SU-DHL-6 (cell line): ENCODE results near the gene KRTAP12-3.

Experiments
- H2AFZ ChIP-seq: fragments of 200-600 bp; sonication (generic); 2 replicates; pipeline ENCODE4 v1.6.1; 2014; ENCODE audit warnings: low read depth, mild to moderate bottlenecking, moderate library complexity, mixed read lengths, antibody characterized with exemption, low read length; ENCODE audit not compliant: severe bottlenecking
- H3F3A ChIP-seq: fragments of 200-600 bp; shearing (Covaris generic); 2 replicates; pipeline ENCODE4 v1.6.0; 2016; ENCODE audit warnings: antibody characterized with exemption, mild to moderate bottlenecking; ENCODE audit not compliant: insufficient read depth
- H3K27ac ChIP-seq: fragments of 200-600 bp; sonication (generic); 2 replicates; pipeline ENCODE4 v1.5.1; 2016; ENCODE audit warnings: low read depth, mild to moderate bottlenecking, low read length, moderate library complexity, mixed read lengths
- H3K27me3 ChIP-seq: fragments of 200-600 bp; sonication (generic), shearing (Covaris generic); 2 replicates; pipeline ENCODE4 v1.6.0; 2014; ENCODE audit warnings: mild to moderate bottlenecking, low read length
- H3K36me3 ChIP-seq: fragments of 200-600 bp; sonication (generic); 2 replicates; pipeline ENCODE4 v1.6.1; 2014; ENCODE audit warnings: mild to moderate bottlenecking, low read length, mixed read lengths
- H3K4me2 ChIP-seq: fragments of 300-600, 200-600 bp; shearing (Covaris generic), sonication (generic); 2 replicates; pipeline ENCODE4 v1.6.0; 2014; ENCODE audit warnings: low read length, low read depth, mild to moderate bottlenecking; ENCODE audit not compliant: poor library complexity, severe bottlenecking
- H3K4me3 ChIP-seq: fragments of 200-600 bp; sonication (generic); 2 replicates; pipeline ENCODE4 v1.5.1; 2014; ENCODE audit warnings: antibody characterized with exemption, low read length, mild to moderate bottlenecking, mixed read lengths; ENCODE audit not compliant: insufficient read depth, poor library complexity, severe bottlenecking
- H3K79me2 ChIP-seq: fragments of 200-600 bp; sonication (generic); 2 replicates; pipeline ENCODE4 v1.6.1; 2014; ENCODE audit warnings: mild to moderate bottlenecking, low read length, moderate library complexity; ENCODE audit not compliant: insufficient read depth
- H3K9ac ChIP-seq: fragments of 200-600 bp; sonication (generic); 2 replicates; pipeline ENCODE4 v1.7.0; 2014; ENCODE audit warnings: mild to moderate bottlenecking, low read length
- H3K9me2 ChIP-seq: fragments of 200-600 bp; sonication (generic); replicated peaks from 2 replicates; pipeline ENCODE4 v1.6.1; 2014; ENCODE audit warnings: low read length; ENCODE audit not compliant: insufficient read depth
- H3K9me3 ChIP-seq: fragments of 200-600 bp; sonication (generic); 2 replicates; pipeline ENCODE4 v1.6.1; 2014; ENCODE audit warnings: low read length, mixed read lengths; ENCODE audit not compliant: insufficient read depth
- H4K20me1 ChIP-seq: fragments of 200-600 bp; sonication (generic); 2 replicates; pipeline ENCODE4 v1.6.1; 2014; ENCODE audit warnings: low read depth, mild to moderate bottlenecking, antibody characterized with exemption, low read length, moderate library complexity, mixed read lengths
- CTCF ChIP-seq: fragments of 200-600 bp; sonication (generic); IDR thresholded peaks from one replicate; pipeline ENCODE4 v1.5.1; 2017; ENCODE audit warnings: antibody characterized with exemption, mild to moderate bottlenecking, low read length, moderate library complexity; ENCODE audit not compliant: insufficient read depth, poor library complexity, severe bottlenecking
- EZH2phosphoT487 ChIP-seq: fragments of 200-600 bp; sonication (generic), shearing (Covaris generic); conservative IDR thresholded peaks from 2 replicates; pipeline ENCODE4 v1.6.1; 2018; ENCODE audit warnings: mild to moderate bottlenecking, antibody characterized with exemption, low read length, moderate library complexity, mixed read lengths

KRTAP12-3 gene

GRCh38 chr21:44614161-44614631, 43.5 kb upstream of the KRTAP12-3 start:
- Histone ChIP-seq H3K36me3 (no peaks in the 10 kb centered on the region), H2AFZ (no peak overlapping the region), H3F3A (no peaks in the 10 kb centered on the region), H3K9ac (no peak overlapping the region), H3K4me3 (no peak overlapping the region), H3K27me3 (no peaks in the 10 kb centered on the region), H4K20me1 (no peaks in the 10 kb centered on the region), H3K9me2 (no peaks in the 10 kb centered on the region), H3K9me3 (no peaks in the 10 kb centered on the region), H3K4me2 (no peak overlapping the region), H3K27ac (no peak overlapping the region), H3K79me2 (no peaks in the 10 kb centered on the region)
- TF ChIP-seq CTCF (no peak), EZH2phosphoT487 (no peak)

GRCh38 chr21:44614961-44615391, 42.8 kb upstream of the KRTAP12-3 start:
- no peaks in the 10 kb centered on the region for H3K36me3 ChIP-seq
- H4K20me1 ChIP-seq: no peaks in the 10 kb centered on the region
- no peak overlapping the region for H3K4me2 ChIP-seq
- H3K4me3 ChIP-seq: no peak overlapping the region
- no peaks in the 10 kb centered on the region for H3K79me2 ChIP-seq
- H3K27me3 ChIP-seq: no peaks in the 10 kb centered on the region
- H3K9me3 ChIP-seq: no peaks in the 10 kb centered on the region; the same call in 1 of the 2 replicates
- no peaks in the 10 kb centered on the region for H3K9me2 ChIP-seq
- TF ChIP-seq EZH2phosphoT487 (no peak), CTCF (no peak)
- H3F3A ChIP-seq: no peaks in the 10 kb centered on the region
- no peak overlapping the region for H3K27ac ChIP-seq
- no peak overlapping the region for H2AFZ ChIP-seq
- no peak overlapping the region for H3K9ac ChIP-seq

- Histone ChIP-seq H3K27me3 (no peaks in the 10 kb centered on the region), H3K27ac (no peak overlapping the region), H3K9me3 (no peaks in the 10 kb centered on the region; the same call in 1 of the 2 replicates), H3K36me3 (no peaks in the 10 kb centered on the region), H3K79me2 (no peaks in the 10 kb centered on the region), H3K9ac (no peak overlapping the region), H3K9me2 (no peaks in the 10 kb centered on the region), H3F3A (no peaks in the 10 kb centered on the region), H4K20me1 (no peaks in the 10 kb centered on the region), H2AFZ (no peak overlapping the region), H3K4me2 (no peak overlapping the region), H3K4me3 (no peak overlapping the region)
- TF ChIP-seq CTCF (no peak), EZH2phosphoT487 (no peak)
Observed at GRCh38 chr21:44615466-44615865, 42.3 kb upstream of the KRTAP12-3 start.
